ENCODE measurements around the gene MLLT1.

The MLLT1 gene

GRCh38 chr19:6185093-6185834 lies 94.5 kb downstream of the MLLT1 start:
- Histone ChIP-seq H3K9ac (ENCODE audit: low read length) (no peak overlapping the region), H3K36me3 (ENCODE audit: insufficient read depth, low read length) (no peaks in the 10 kb centered on the region), H3K4me3 (ENCODE audit: low read depth in 1 of 2, low read length in 2 of 2) (no peak overlapping the region), H3K27me3 (ENCODE audit: control insufficient read depth in 1 of 2, insufficient read depth in 2 of 2, low read length in 2 of 2) (peaks cover 0 to 4% of the 10 kb centered on the region in 2 donors), H3K9me3 (ENCODE audit: low read length) (no peaks in the 10 kb centered on the region), H3K4me1 (ENCODE audit: insufficient read depth, low read length) (no peaks in the 10 kb centered on the region), H3K27ac (ENCODE audit: low read depth, low read length) (no peak overlapping the region)

DNA sequence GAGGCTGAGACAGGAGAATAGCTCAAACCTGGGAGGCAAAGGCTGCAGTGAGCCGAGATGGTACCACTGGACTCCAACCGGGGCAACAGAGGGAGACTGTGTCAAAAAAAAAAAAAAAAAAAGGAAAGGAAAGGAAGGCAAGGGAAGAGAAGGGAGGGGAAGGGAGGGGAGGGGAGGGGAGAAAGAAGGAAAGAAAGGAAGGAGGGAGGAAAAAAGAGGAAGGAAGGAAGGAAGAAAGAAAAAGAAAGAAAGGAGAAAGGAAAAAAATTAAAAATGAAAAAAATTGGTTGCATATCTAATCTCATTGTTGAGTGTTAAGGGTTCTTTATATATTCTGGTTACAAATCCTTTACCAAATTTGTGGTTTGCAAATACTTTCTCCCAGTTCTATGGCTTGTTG lies 98.7 kb downstream of the MLLT1 start:
- Histone ChIP-seq H3K4me1 (ENCODE audit: insufficient read depth, low read length) (no peaks in the 10 kb centered on the region), H3K27me3 (ENCODE audit: control insufficient read depth in 1 of 2, insufficient read depth in 2 of 2, low read length in 2 of 2) (peaks cover 0 to 4% of the 10 kb centered on the region in 2 donors), H3K27ac (ENCODE audit: low read depth, low read length) (no peak overlapping the region), H3K36me3 (ENCODE audit: insufficient read depth, low read length) (no peaks in the 10 kb centered on the region), H3K9me3 (ENCODE audit: low read length) (no peaks in the 10 kb centered on the region), H3K4me3 (ENCODE audit: low read depth in 1 of 2, low read length in 2 of 2) (no peak overlapping the region), H3K9ac (ENCODE audit: low read length) (no peak overlapping the region)

DNA sequence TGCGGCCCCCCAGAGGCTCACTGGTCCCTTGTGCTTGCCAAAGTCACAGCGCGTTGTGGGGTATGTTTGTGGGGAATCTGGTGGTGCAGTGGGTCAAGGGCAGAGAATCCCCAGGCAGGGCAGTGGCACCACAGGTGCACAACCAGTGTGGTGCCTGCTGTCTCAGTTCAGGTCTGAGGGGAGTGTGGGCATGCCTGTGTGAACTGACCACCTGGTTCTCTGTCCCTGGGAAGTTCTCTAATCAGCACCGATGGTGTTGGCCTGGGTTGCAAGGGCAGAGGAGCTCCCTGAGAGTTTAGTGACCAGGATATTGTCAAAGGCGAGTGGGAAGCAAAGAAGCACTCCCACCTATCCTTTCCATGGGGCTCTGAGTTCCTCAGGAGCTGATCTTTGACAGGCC lies 106.6 kb downstream of the MLLT1 start:
- no peak overlapping the region for H3K27ac ChIP-seq (ENCODE audit: low read depth, low read length)

GRCh38 chr19:6172074-6172863 lies 107.5 kb downstream of the MLLT1 start:
- no peak overlapping the region for H3K9ac ChIP-seq (ENCODE audit: low read length)
- H3K27ac ChIP-seq (ENCODE audit: low read depth, low read length): no peak overlapping the region
- no peaks in the 10 kb centered on the region for H3K9me3 ChIP-seq (ENCODE audit: low read length)
- H3K4me1 ChIP-seq (ENCODE audit: insufficient read depth, low read length): no peaks in the 10 kb centered on the region
- no peaks in the 10 kb centered on the region for H3K27me3 ChIP-seq (ENCODE audit: control insufficient read depth in 1 of 2, insufficient read depth in 2 of 2, low read length in 2 of 2)
- no peaks in the 10 kb centered on the region for H3K36me3 ChIP-seq (ENCODE audit: insufficient read depth, low read length)
- H3K4me3 ChIP-seq (ENCODE audit: low read depth in 1 of 2, low read length in 2 of 2): no peak overlapping the region

More for the DNA sequence above, 106.6 kb downstream of the MLLT1 start:
- Histone ChIP-seq H3K27me3 (ENCODE audit: control insufficient read depth in 1 of 2, insufficient read depth in 2 of 2, low read length in 2 of 2) (no peaks in the 10 kb centered on the region), H3K4me1 (ENCODE audit: insufficient read depth, low read length) (no peaks in the 10 kb centered on the region), H3K4me3 (ENCODE audit: low read depth in 1 of 2, low read length in 2 of 2) (no peak overlapping the region), H3K9me3 (ENCODE audit: low read length) (no peaks in the 10 kb centered on the region), H3K9ac (ENCODE audit: low read length) (no peak overlapping the region), H3K36me3 (ENCODE audit: insufficient read depth, low read length) (no peaks in the 10 kb centered on the region)

GRCh38 chr19:6167115-6167514 lies 112.7 kb downstream of the MLLT1 start:
- Histone ChIP-seq H3K4me1 (ENCODE audit: insufficient read depth, low read length) (no peaks in the 10 kb centered on the region), H3K27ac (ENCODE audit: low read depth, low read length) (no peak overlapping the region), H3K36me3 (ENCODE audit: insufficient read depth, low read length) (no peaks in the 10 kb centered on the region), H3K9me3 (ENCODE audit: low read length) (no peaks in the 10 kb centered on the region), H3K4me3 (ENCODE audit: low read depth in 1 of 2, low read length in 2 of 2) (no peak overlapping the region), H3K9ac (ENCODE audit: low read length) (no peak overlapping the region), H3K27me3 (ENCODE audit: control insufficient read depth in 1 of 2, insufficient read depth in 2 of 2, low read length in 2 of 2) (no peaks in the 10 kb centered on the region)

DNA sequence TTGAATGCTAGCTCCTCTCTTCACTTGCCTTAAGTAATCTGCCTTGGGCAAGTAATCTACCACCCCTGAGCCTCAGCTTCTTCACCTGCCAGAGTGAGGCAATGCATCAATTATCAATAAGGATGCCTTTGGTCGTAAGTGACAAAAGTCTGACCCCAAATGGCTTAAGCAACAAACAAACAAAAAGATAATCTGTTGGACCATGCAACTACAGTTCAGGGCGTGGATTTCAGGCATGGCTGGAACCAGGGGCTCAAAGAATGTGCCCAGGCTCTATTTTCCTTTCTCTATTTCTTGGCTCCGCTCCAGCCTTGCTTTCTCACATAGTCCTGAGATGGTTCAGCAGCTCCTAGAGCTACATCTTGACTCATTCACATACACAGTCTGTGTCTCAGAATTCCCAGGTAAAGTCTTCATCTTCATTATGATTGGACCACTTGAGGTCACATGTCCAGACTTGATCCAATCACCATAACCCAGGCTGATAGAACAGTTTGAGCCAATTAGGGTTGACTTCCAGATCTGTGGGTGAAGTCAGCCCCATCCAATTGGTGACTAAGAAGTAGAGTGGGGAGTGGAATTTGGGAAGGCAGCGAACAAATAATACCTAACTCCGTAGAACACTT lies 114.8 kb downstream of the MLLT1 start:
- no peak overlapping the region for H3K9ac ChIP-seq (ENCODE audit: low read length)
- no peaks in the 10 kb centered on the region for H3K27me3 ChIP-seq (ENCODE audit: control insufficient read depth in 1 of 2, insufficient read depth in 2 of 2, low read length in 2 of 2)
- H3K27ac ChIP-seq (ENCODE audit: low read depth, low read length): no peak overlapping the region
- H3K4me1 ChIP-seq (ENCODE audit: insufficient read depth, low read length): no peaks in the 10 kb centered on the region
- H3K4me3 ChIP-seq (ENCODE audit: low read depth in 1 of 2, low read length in 2 of 2): no peak overlapping the region
- H3K36me3 ChIP-seq (ENCODE audit: insufficient read depth, low read length): no peaks in the 10 kb centered on the region
- no peaks in the 10 kb centered on the region for H3K9me3 ChIP-seq (ENCODE audit: low read length)

DNA sequence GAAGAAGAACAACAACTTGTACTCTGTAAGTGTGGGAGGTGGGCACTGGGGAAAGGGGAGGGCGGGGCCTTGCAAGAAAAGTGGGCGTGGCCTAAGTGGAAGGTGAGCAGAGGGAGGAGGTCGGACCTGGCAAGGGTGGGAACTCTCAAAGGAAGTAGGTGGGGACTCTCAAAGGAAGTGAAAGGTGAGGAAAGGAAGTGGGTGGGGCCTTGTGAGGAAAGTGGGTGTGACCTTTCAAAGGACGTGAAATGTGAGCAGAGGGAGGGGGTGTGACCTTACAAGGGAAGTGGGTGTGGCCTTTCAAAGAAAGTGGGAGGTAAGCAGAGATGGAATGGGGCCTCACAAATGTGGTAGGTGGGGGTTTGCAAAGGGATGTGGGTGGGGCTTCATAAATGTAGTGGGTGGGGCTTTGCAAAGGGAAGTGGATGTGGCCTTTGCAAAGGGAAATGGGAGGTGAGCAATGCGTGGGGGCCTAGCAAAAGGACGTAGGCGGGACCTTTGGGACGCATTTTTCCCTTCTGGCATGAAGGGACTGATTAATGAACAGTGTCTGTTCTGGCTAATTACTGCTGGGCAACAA lies 118.4 kb downstream of the MLLT1 start:
- Histone ChIP-seq H3K27me3 (ENCODE audit: control insufficient read depth in 1 of 2, insufficient read depth in 2 of 2, low read length in 2 of 2) (no peaks in the 10 kb centered on the region), H3K9ac (ENCODE audit: low read length) (no peak overlapping the region), H3K9me3 (ENCODE audit: low read length) (no peaks in the 10 kb centered on the region), H3K27ac (ENCODE audit: low read depth, low read length) (no peak overlapping the region), H3K36me3 (ENCODE audit: insufficient read depth, low read length) (no peaks in the 10 kb centered on the region), H3K4me1 (ENCODE audit: insufficient read depth, low read length) (no peaks in the 10 kb centered on the region), H3K4me3 (ENCODE audit: low read depth in 1 of 2, low read length in 2 of 2) (no peak overlapping the region)
